Subcutaneous adipose tissue (tissue), 4 donors: ENCODE results near the gene DLEC1. TPM values are rescaled to one million over a fixed set of nuclear protein-coding genes. Genes with fewer than 3 reads are reported as not detected.

Source experiments
- CTCF ChIP-seq: fragments of 450-650 bp; IDR thresholded peaks from one replicate; pipeline ENCODE4 v1.5.1; 2016; ENCODE audit warnings: low read depth, mild to moderate bottlenecking, control low read depth, antibody characterized with exemption, moderate library complexity
- total RNA-seq, 4 donors: library from RNA; depleted of rRNA; stranded (reverse); fragments of >200 nt; gene quantifications; one replicate each; pipeline ENCODE4 v1.1.0, GENCODE V29; 2016

DLEC1 gene
- total RNA-seq, 4 donors from 2014 or later, result 0.85 to 1.3 (median 1.2) TPM

DNA sequence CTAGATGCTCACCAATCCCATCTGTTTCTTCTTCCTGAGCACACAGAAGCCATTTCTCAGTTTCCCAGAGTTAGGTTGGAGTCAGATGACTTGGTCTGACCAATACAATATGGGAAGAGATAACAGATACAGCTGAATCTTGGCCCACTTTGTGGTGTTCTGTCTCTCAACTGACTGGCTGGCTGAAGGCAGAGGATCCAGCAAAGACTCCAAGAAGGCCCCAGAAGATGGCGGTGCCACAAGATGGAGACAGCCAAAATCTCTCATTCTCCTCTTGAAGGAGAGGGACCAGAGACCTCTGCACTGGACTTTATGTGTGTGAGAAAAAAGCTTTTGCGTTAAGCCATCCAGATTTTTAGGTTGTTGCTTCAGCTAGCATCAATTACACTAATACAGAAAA is 118.1 kb downstream of the DLEC1 start:
- no peak for TF ChIP-seq CTCF

DNA sequence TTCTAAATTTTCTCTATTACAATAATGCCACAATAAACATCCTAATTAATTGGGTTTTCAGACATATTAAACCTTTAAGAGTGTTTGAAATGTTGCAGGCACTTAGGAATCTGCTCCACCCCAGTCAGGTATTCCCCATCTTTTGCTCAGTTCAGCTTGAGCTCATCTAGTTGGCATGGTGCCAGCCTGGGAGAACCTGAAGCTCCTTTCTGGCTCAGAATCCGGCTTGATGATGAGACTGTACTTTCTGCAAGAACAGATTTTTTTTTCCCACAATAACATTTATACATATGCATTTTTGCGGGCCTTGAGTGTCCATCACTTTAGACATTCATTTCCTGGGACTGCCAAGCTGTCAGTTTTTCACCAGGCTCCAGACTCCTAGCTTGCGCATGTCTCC is 118.6 kb downstream of the DLEC1 start:
- no peak for TF ChIP-seq CTCF

- no peak for TF ChIP-seq CTCF
Observed at GRCh38 chr3:38158472-38158871, 119.5 kb downstream of the DLEC1 start.

DNA sequence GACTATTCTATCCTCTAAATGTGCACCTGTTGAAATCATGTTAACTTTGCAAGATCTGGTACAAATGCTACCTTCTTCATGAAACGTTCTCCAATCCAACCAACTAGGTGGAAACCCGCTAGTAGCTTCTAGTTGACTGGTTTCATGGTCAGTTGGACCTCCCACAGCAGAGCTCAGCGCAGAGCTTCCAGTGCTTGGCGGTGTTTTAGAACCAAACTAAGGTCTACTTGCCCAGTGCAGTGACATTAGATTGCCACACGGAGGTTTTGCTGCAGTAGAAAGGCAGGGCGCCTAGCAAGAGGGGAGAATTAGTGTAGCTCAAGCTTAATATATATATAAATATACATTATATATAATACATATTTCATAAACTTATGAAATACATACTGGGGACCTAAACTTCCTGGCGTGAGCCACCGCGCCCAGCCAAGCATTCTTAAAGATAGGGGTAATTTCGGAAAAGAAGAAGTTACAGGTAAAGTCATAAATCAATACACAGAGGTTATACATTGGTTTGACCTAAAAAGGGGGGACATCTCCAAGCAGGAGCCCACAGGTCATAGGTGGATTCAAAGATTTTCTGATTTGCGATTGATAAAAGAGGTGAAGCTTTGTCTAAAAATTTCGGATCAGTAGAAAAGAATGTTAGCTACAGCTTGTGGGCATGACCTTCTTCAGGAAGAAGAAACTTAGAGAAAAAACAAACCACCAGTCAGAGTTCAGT is 124.3 kb downstream of the DLEC1 start:
- TF ChIP-seq CTCF, result no peak

DNA sequence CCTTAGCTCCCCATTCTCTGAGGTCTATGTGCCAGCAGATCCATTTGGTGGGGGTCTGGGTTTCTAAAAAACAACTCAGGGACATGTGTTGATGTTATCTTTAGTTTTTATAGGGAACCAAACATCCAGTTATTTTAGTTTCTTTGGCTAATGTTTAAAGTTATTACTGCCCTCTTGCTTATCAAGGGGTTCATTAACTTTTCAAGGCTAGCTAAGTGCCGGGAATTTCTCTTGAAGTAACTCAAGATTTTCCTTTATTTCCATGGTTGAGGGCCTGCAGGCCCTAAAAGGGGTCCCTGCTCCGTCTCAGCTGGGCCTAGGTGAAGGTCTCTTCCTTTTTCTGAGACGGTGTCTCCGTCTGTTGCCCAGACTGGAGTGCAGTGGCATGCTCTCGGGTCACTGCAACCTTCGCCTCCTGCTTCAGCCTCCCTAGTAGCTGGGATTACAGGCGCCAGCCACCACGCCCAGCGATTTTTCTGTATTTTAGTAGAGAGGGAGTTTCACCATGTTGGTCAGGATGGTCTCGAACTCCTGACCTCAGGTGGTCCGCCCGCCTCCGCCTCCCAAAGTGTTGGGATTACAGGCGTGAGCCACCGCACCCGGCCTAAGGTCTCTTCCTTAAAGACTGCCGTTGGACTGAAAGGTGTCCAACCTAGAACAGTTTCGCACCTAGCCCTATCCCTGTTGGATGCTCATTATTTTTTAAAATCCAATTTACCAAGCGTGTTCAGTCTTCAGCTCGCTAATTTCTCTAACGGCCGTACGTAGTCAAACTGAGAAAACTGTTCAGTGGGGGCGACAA is 125.0 kb downstream of the DLEC1 start:
- TF ChIP-seq CTCF, result no peak

DNA sequence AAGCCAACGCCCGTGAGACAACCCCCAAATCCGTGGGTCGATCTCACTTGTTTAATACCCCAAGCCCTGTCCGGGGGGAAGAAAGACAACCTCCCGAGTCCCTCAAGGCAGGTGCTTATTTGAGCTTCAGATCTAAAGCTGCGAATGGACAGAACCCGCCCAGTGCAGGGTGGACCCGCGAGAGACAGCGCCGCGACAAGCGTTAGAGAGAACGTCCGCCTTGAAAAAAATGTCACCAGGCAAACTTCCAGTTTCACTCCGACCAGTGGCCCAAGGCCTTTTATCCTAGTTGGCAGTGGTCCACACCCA is 125.6 kb downstream of the DLEC1 start:
- TF ChIP-seq CTCF, result no peak

DNA sequence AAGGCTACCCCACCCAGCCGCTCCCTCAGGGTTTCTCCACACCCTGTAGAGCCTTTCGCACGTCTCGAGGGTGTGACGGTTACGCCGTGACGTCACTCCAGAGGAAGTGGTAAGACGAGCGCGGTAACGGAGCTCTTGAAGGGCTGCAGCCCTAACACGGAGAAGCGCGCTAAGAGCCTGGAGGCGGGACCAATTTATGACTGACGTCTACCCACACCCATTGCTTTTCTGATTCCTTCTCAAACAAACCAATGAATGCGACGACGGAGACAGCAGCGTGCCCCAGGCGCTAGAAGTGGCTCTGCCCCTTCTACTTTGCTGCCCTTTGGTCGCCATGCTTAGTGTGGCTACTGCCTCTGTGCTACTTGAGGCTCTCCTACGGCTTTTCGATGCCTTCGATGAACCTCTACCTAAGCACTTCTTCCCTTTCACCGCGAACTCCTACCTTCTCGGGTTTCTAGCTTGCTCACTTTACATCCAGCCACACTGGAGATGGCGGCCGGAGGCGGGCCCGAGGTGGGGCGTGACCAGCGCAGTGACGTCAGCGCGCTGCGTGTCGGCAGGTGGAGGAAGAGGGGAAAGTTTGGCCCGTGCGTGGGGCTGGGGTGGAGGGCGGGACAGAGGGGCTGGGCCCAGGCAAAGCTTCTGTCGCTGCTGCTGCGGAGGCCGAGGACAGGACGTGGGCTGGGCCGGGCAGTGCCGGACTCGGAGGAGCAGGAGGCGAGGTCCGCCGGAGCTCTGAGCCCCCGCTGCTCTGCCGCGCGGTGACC is 126.1 kb downstream of the DLEC1 start, which contains the start of gene OXSR1:
TSS of gene OXSR1 (plus strand) at position 586 of the 770 bp plus-strand sequence. CDS start 340 bp downstream, outside the sequence.
- no peak for TF ChIP-seq CTCF
